Gastroesophageal sphincter (tissue), 4 donors: ENCODE results near the gene ZSCAN18. TPM values are rescaled to one million over a fixed set of nuclear protein-coding genes. Genes with fewer than 3 reads are reported as not detected.

Experiments
- ATAC-seq: fragments of 150-250 bp; one replicate; pipeline ENCODE4 v1.9.1; 2016; ENCODE audit warnings: mild to moderate bottlenecking, moderate library complexity
- H3K27ac ChIP-seq, 4 donors: fragments of 200-600 bp; sonication (generic) in 3 of 4; 1 replicate in 3 of 4; 2 replicates in 1 of 4; pipeline ENCODE4 v1.5.1; 2016 to 2019
- H3K27me3 ChIP-seq: fragments of 200-600 bp; sonication (generic); one replicate; pipeline ENCODE4 v1.5.1; 2019
- H3K36me3 ChIP-seq, 2 donors: fragments of 200-600 bp; sonication (generic); one replicate each; pipeline ENCODE4 v1.5.1; 2019; ENCODE audit warnings: control low read depth in 1 of 2
- H3K4me1 ChIP-seq, 3 donors: fragments of 200-600 bp; sonication (generic); 1 replicate in 2 of 3; 2 replicates in 1 of 3; pipeline ENCODE4 v1.5.1; 2016 to 2019; ENCODE audit warnings: control low read depth in 2 of 3
- H3K4me3 ChIP-seq, 2 donors: fragments of 200-600 bp; sonication (generic); one replicate each; pipeline ENCODE4 v1.5.1; 2019; ENCODE audit warnings: mild to moderate bottlenecking in 1 of 2, moderate library complexity in 1 of 2
- H3K9me3 ChIP-seq, 3 donors: fragments of 200-600 bp; sonication (generic); one replicate each; pipeline ENCODE4 v1.5.1; 2017 to 2019; ENCODE audit warnings: control low read depth in 2 of 3
- EP300 ChIP-seq: sonication (generic); formaldehyde crosslinking; IDR thresholded peaks from one replicate; pipeline ENCODE4 v1.6.1; 2017; ENCODE audit warnings: antibody characterized with exemption, mild to moderate bottlenecking
- POLR2A ChIP-seq, 2 donors: fragments of 450-650 bp; IDR thresholded peaks; one replicate each; pipeline ENCODE4 v1.6.1; 2017; ENCODE audit warnings: antibody characterized with exemption in 2 of 2, mild to moderate bottlenecking in 2 of 2, moderate library complexity in 1 of 2
- POLR2AphosphoS5 ChIP-seq: sonication (generic); formaldehyde crosslinking; IDR thresholded peaks from one replicate; pipeline ENCODE4 v1.6.1; 2017; ENCODE audit warnings: antibody characterized with exemption
- WGBS, 2 donors: methylation state at CpG; one replicate each; pipeline ENCODE4 v1.1.5; 2018; ENCODE audit warnings: low coverage in 1 of 2; 5-methylcytosine and 5-hydroxymethylcytosine counted together
- total RNA-seq, 4 donors: library from RNA; depleted of rRNA; stranded (reverse); fragments of >200 nt; gene quantifications; one replicate each; pipeline ENCODE4 v1.1.0, GENCODE V29; 2016
- TF ChIP-seq, protein P1 (sequence below), 4 experiments: fragments of 200-600 bp in 2 of 4; fragments of 450-650 bp in 2 of 4; sonication (generic) in 1 of 4; IDR thresholded peaks; one replicate each; pipeline ENCODE4 v1.5.1; 2017 to 2019; ENCODE audit warnings: antibody characterized with exemption in 4 of 4, mild to moderate bottlenecking in 2 of 4, moderate library complexity in 2 of 4

The ZSCAN18 gene
- total RNA-seq, 4 donors from 2014 or later, result 82.4 to 144 (median 123) TPM

DNA sequence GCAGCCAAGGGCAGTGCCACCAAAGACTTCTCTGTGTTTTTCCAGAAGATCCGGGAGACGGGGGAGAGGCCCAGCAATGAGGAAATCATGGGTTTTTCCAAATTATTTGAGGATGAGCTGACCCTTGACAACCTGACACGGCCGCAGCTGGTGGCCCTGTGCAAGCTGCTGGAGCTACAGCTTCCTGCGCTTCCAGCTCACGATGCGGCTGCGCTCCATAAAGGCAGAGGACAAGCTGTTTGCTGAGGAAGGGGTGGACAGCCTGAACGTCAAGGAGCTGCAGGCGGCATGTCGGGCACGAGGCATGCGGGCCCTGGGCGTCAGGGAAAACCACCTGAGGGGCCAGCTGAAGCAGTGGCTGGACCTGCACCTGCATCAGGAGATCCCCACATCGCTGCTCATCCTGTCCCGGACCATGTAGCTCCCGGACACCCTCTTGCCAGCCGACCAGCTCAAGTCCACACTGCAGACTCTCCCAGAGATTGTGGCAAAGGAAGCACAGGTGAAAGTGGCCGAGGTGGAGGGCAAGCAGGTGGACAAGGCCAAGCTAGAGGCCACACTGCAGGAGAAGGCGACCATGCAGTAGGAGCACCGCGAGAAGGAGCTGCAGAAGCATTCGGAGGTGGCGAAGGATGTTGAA is 52.5 kb downstream of the ZSCAN18 start:
- Histone ChIP-seq H3K27me3 (peaks cover 13% of the 10 kb centered on the region), H3K9me3 (peaks cover 0 to 98% (median 4%) of the 10 kb centered on the region in 3 donors), H3K4me3 (no peak overlapping the region), H3K4me1 (no peaks in the 10 kb centered on the region), H3K27ac (no peak overlapping the region), H3K36me3 (no peaks in the 10 kb centered on the region)
- TF ChIP-seq, protein P1, sequence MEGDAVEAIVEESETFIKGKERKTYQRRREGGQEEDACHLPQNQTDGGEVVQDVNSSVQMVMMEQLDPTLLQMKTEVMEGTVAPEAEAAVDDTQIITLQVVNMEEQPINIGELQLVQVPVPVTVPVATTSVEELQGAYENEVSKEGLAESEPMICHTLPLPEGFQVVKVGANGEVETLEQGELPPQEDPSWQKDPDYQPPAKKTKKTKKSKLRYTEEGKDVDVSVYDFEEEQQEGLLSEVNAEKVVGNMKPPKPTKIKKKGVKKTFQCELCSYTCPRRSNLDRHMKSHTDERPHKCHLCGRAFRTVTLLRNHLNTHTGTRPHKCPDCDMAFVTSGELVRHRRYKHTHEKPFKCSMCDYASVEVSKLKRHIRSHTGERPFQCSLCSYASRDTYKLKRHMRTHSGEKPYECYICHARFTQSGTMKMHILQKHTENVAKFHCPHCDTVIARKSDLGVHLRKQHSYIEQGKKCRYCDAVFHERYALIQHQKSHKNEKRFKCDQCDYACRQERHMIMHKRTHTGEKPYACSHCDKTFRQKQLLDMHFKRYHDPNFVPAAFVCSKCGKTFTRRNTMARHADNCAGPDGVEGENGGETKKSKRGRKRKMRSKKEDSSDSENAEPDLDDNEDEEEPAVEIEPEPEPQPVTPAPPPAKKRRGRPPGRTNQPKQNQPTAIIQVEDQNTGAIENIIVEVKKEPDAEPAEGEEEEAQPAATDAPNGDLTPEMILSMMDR (IDR thresholded peaks at IDR 0.05), result no peak
- TF ChIP-seq POLR2A (IDR thresholded peaks at IDR 0.05) (no peak), EP300 (no peak), POLR2AphosphoS5 (no peak)
- 97% methylated on average over 6 of the region's 24 CpGs; no CpG with 5 or more reads in 1 of the 2 donors for WGBS, 2 donors
- ATAC-seq, result no peak

GRCh38 chr19:58044886-58045285 is 53.1 kb downstream of the ZSCAN18 start:
- no peaks in the 10 kb centered on the region for H3K36me3 ChIP-seq
- TF ChIP-seq POLR2AphosphoS5 (no peak), EP300 (no peak), POLR2A (IDR thresholded peaks at IDR 0.05) (no peak)
- TF ChIP-seq, protein P1 (IDR thresholded peaks at IDR 0.05), result no peak
- no peaks in the 10 kb centered on the region for H3K4me1 ChIP-seq
- H3K27ac ChIP-seq, result no peak overlapping the region
- WGBS, 2 donors, result 88 to 98% methylated on average over 3 to 9 of the region's 26 CpGs
- peaks cover 13% of the 10 kb centered on the region for H3K27me3 ChIP-seq
- no peak for ATAC-seq
- peaks cover 0 to 99% (median 4%) of the 10 kb centered on the region in 3 donors for H3K9me3 ChIP-seq
- H3K4me3 ChIP-seq, result no peak overlapping the region

GRCh38 chr19:58044391-58044790 is 53.6 kb downstream of the ZSCAN18 start:
- Histone ChIP-seq H3K27ac (no peak overlapping the region), H3K27me3 (peaks cover 13% of the 10 kb centered on the region), H3K36me3 (no peaks in the 10 kb centered on the region), H3K4me1 (no peaks in the 10 kb centered on the region), H3K4me3 (no peak overlapping the region), H3K9me3 (peaks cover 0 to 96% (median 4%) of the 10 kb centered on the region in 3 donors)
- WGBS, 2 donors, result 62 to 67% methylated on average over 1 to 22 of the region's 42 CpGs
- TF ChIP-seq EP300 (no peak), POLR2AphosphoS5 (no peak), POLR2A (IDR thresholded peaks at IDR 0.05) (no peak)
- TF ChIP-seq, protein P1 (IDR thresholded peaks at IDR 0.05), result no peak
- no peak for ATAC-seq

DNA sequence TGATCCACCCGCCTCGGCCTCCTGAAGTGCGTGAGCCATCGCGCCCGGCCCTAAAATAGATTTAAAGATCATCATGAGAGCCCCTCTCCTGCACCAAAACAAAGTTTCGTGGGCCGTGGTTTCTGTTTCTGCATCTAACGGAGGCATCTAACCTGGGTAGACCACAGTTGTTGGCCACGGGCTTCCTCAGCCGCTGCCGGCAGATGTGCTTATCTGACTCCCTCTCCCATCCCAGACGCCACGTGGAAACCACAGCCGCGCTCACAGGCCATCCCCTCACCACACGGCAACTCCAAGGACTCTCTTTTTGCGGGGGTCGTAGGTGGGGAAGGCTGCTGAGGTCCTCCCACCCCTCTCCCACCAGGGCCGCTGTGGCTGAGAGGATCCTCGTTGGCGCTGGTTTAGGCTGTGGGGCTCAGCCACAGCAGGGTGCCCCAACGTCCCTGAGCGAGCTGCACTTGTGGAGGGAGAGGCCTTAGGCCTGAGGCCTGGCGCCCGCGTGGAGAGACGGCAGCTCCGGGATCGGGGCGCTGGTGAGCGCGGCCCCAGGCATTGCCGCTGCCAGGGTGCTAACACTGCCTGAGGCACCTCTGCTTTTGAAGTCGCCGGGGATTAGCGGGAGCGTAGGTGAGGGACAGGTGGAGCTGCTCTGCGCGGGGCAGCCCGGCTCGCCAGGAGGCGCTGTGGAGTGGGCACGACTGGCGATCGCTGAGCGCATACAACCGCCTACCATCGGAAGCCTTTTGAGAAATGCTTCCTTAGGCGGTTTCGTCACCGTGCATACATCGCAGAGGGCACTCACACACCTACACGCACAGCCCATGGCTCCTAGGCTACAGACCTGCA is 55.3 kb downstream of the ZSCAN18 start:
- WGBS, 2 donors, result 45 to 100% methylated on average over 6 to 7 of the region's 54 CpGs
- H3K9me3 ChIP-seq, result peaks cover 0 to 95% (median 1%) of the 10 kb centered on the region in 3 donors

More for the DNA sequence above, 55.3 kb downstream of the ZSCAN18 start:
- no peak for TF ChIP-seq POLR2A (IDR thresholded peaks at IDR 0.05)
- TF ChIP-seq, protein P1 (IDR thresholded peaks at IDR 0.05), result peak in 1 of 4 experiments; percentile 13
- Histone ChIP-seq H3K27me3 (peaks cover 29% of the 10 kb centered on the region), H3K4me3 (no peak overlapping the region), H3K4me1 (peaks cover 0 to 10% (median 0%) of the 10 kb centered on the region in 3 donors), H3K36me3 (no peaks in the 10 kb centered on the region), H3K27ac (no peak overlapping the region)
- no peak for ATAC-seq
